Measurements from ENCODE around the gene FBXW7. TPM values are rescaled to one million over a fixed set of nuclear protein-coding genes. Genes with fewer than 3 reads are reported as not detected.

The FBXW7 gene
- total and polyA plus RNA-seq, 2 donors: 27.2 to 114 TPM

DNA sequence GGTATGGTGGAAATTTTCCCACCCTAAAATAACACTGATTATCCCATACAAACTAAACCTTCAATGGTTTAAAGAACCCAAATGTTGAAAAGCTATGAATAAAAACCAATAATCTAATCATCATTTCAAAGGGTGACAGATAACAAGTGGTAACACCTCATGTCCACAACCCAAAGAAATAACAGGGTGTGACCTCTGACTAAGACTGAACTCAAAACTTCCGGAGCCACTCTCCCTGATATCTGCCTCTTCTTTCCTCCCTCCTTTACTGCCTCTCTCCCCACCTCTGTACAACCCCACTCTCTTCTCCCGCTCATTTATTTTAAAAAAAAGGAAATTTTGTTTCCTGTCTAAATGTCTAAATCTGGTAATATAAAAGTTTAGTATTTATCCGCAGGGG, 11.5 kb downstream of the FBXW7 start:
- no peak overlapping the region for H3K4me3 ChIP-seq (ENCODE audit: low read length in 2 of 2)
- H3K9me3 ChIP-seq (ENCODE audit: control insufficient read depth in 2 of 2, insufficient read depth in 1 of 2, low read length in 1 of 2): no peaks in the 10 kb centered on the region
- no peaks in the 10 kb centered on the region for H3K27me3 ChIP-seq (ENCODE audit: control insufficient read depth in 2 of 2, insufficient read depth in 1 of 2, low read length in 1 of 2)
- H3K36me3 ChIP-seq (ENCODE audit: control insufficient read depth in 2 of 2, insufficient read depth in 2 of 2, low read length in 1 of 2): peaks cover 0 to 4% of the 10 kb centered on the region in 2 donors
- WGBS: 96% methylated on average over 3 of the region's 3 CpGs
- H3K4me1 ChIP-seq (ENCODE audit: control insufficient read depth in 2 of 2, insufficient read depth in 2 of 2, low read length in 2 of 2): no peaks in the 10 kb centered on the region
- H3K27ac ChIP-seq (ENCODE audit: low read depth in 1 of 2, low read length in 1 of 2): no peak overlapping the region
- no peak for DNase-seq (ENCODE audit: low read depth in 6 of 9, low spot score in 9 of 9)

DNA sequence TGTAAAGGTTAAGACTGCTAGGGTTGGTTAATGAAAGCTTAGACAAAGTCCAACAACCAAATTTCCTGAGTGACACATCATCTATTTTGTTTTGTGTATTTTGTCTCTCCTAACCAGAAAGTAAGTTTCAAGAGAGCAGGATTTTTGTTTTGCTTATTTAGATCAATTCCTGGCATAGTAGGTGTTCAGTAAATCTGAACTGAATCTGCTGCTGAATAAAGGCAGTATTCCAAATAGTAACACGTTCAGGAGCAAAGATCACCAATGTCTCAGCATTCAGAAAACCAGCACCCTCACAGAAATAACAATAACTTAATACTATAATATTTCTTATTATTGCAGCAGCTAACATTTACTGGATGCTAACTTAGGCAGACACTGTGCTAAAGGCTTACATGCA, 12.2 kb downstream of the FBXW7 start:
- Histone ChIP-seq H3K9me3 (ENCODE audit: control insufficient read depth in 2 of 2, insufficient read depth in 1 of 2, low read length in 1 of 2) (no peaks in the 10 kb centered on the region), H3K27ac (ENCODE audit: low read depth in 1 of 2, low read length in 1 of 2) (no peak overlapping the region), H3K27me3 (ENCODE audit: control insufficient read depth in 2 of 2, insufficient read depth in 1 of 2, low read length in 1 of 2) (no peaks in the 10 kb centered on the region), H3K4me1 (ENCODE audit: control insufficient read depth in 2 of 2, insufficient read depth in 2 of 2, low read length in 2 of 2) (no peaks in the 10 kb centered on the region), H3K4me3 (ENCODE audit: low read length in 2 of 2) (no peak overlapping the region), H3K36me3 (ENCODE audit: control insufficient read depth in 2 of 2, insufficient read depth in 2 of 2, low read length in 1 of 2) (peaks cover 0 to 4% of the 10 kb centered on the region in 2 donors)
- DNase-seq (ENCODE audit: low read depth in 6 of 9, low spot score in 9 of 9): no peak
- WGBS: 97% methylated on average over 1 of the region's 1 CpG

DNA sequence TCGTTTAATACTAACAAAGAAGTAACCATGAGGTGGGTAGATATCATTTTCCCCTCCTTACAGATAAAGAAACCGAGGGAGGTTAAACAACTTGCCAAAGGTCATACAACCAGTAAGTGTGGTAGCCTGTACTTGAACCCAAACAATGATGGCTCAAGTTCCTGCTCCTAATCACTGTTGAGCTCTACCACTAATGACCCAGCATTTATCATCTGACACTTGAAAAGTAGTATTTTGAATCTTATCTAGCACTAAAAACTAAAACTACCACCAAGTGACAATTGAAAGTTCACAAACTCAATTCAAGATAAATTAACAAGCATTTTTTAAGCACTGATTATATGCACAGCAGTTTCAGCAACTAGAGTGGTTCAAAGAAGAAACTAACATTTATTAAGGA, 13.1 kb downstream of the FBXW7 start:
- no peak overlapping the region for H3K27ac ChIP-seq (ENCODE audit: low read depth in 1 of 2, low read length in 1 of 2)
- H3K27me3 ChIP-seq (ENCODE audit: control insufficient read depth in 2 of 2, insufficient read depth in 1 of 2, low read length in 1 of 2): no peaks in the 10 kb centered on the region
- H3K4me1 ChIP-seq (ENCODE audit: control insufficient read depth in 2 of 2, insufficient read depth in 2 of 2, low read length in 2 of 2): no peaks in the 10 kb centered on the region
- no peak overlapping the region for H3K4me3 ChIP-seq (ENCODE audit: low read length in 2 of 2)
- DNase-seq (ENCODE audit: low read depth in 6 of 9, low spot score in 9 of 9): no peak
- 95% methylated on average over 2 of the region's 2 CpGs for WGBS
- peaks cover 0 to 4% of the 10 kb centered on the region in 2 donors for H3K36me3 ChIP-seq (ENCODE audit: control insufficient read depth in 2 of 2, insufficient read depth in 2 of 2, low read length in 1 of 2)
- H3K9me3 ChIP-seq (ENCODE audit: control insufficient read depth in 2 of 2, insufficient read depth in 1 of 2, low read length in 1 of 2): no peaks in the 10 kb centered on the region

DNA sequence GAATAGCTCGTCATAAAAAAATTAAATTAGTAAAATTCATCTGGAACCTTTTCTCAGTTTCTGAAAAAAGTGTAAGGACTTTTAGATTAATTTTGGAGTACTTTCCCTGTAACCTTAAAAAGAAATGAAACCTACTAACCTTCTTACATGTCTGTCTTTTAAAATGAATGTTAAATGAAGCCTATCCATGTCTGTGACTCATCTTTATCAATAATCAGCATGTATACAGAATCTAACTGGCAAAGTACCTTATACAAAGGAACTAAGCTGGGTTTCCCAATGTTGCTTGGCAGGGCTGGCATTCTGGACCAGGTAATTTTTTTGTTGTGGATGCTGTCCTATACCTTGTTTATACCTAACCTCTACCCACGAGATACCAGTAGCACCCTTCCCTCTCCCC, 13.6 kb downstream of the FBXW7 start:
- no peak overlapping the region for H3K27ac ChIP-seq (ENCODE audit: low read depth in 1 of 2, low read length in 1 of 2)
- H3K4me1 ChIP-seq (ENCODE audit: control insufficient read depth in 2 of 2, insufficient read depth in 2 of 2, low read length in 2 of 2): no peaks in the 10 kb centered on the region
- no peak overlapping the region for H3K4me3 ChIP-seq (ENCODE audit: low read length in 2 of 2)
- H3K36me3 ChIP-seq (ENCODE audit: control insufficient read depth in 2 of 2, insufficient read depth in 2 of 2, low read length in 1 of 2): peaks cover 0 to under 1% of the 10 kb centered on the region in 2 donors
- no peak for DNase-seq (ENCODE audit: low read depth in 6 of 9, low spot score in 9 of 9)
- H3K9me3 ChIP-seq (ENCODE audit: control insufficient read depth in 2 of 2, insufficient read depth in 1 of 2, low read length in 1 of 2): no peaks in the 10 kb centered on the region
- 97% methylated on average over 2 of the region's 2 CpGs for WGBS
- H3K27me3 ChIP-seq (ENCODE audit: control insufficient read depth in 2 of 2, insufficient read depth in 1 of 2, low read length in 1 of 2): no peaks in the 10 kb centered on the region

DNA sequence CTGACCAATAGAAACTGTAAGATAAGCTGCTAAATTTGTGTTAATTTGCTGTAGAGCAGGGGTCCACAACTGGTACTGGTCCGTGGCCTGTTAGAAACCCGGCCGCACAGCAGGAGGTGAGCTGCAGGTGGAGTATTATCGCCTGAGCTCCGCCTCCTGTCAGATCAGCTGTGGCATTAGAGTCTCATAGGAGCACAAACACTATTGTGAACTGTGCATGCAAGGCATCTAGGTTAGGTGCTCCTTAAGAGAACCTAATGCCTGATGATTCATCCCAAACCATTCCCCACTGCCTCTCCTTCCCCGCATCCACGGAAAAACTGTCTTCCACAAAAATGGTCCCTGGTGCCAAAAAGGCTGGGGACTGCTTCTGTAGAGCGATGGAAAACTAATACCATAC, 19.7 kb downstream of the FBXW7 start:
- H3K27me3 ChIP-seq (ENCODE audit: control insufficient read depth in 2 of 2, insufficient read depth in 1 of 2, low read length in 1 of 2): no peaks in the 10 kb centered on the region
- WGBS: 97% methylated on average over 8 of the region's 8 CpGs
- no peak overlapping the region for H3K4me3 ChIP-seq (ENCODE audit: low read length in 2 of 2)
- no peaks in the 10 kb centered on the region for H3K36me3 ChIP-seq (ENCODE audit: control insufficient read depth in 2 of 2, insufficient read depth in 2 of 2, low read length in 1 of 2)
- no peak overlapping the region for H3K27ac ChIP-seq (ENCODE audit: low read depth in 1 of 2, low read length in 1 of 2)
- no peaks in the 10 kb centered on the region for H3K4me1 ChIP-seq (ENCODE audit: control insufficient read depth in 2 of 2, insufficient read depth in 2 of 2, low read length in 2 of 2)
- no peak for DNase-seq (ENCODE audit: low read depth in 6 of 9, low spot score in 9 of 9)
- no peaks in the 10 kb centered on the region for H3K9me3 ChIP-seq (ENCODE audit: control insufficient read depth in 2 of 2, insufficient read depth in 1 of 2, low read length in 1 of 2)

DNA sequence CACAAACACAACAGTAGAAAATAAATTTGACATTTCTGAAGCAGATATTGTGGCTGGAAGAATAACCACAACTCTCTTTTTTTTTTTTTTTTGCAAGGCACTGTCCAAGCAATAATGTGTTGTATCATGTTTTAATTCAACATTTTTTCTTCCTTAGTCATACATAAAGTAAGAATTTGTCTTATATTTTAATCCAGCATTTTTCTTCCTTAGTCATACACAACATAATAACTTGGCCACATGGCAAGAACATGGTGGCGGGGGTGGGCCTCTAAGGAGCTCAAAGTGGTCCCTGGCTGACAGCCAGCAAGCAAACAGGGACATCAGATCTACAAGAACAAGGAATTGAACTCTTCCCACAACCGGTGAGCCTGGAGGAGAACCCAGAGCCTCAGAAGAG, 20.2 kb downstream of the FBXW7 start:
- WGBS: 93% methylated on average over 2 of the region's 2 CpGs
- Histone ChIP-seq H3K9me3 (ENCODE audit: control insufficient read depth in 2 of 2, insufficient read depth in 1 of 2, low read length in 1 of 2) (no peaks in the 10 kb centered on the region), H3K4me1 (ENCODE audit: control insufficient read depth in 2 of 2, insufficient read depth in 2 of 2, low read length in 2 of 2) (no peaks in the 10 kb centered on the region), H3K36me3 (ENCODE audit: control insufficient read depth in 2 of 2, insufficient read depth in 2 of 2, low read length in 1 of 2) (no peaks in the 10 kb centered on the region), H3K4me3 (ENCODE audit: low read length in 2 of 2) (no peak overlapping the region), H3K27ac (ENCODE audit: low read depth in 1 of 2, low read length in 1 of 2) (no peak overlapping the region), H3K27me3 (ENCODE audit: control insufficient read depth in 2 of 2, insufficient read depth in 1 of 2, low read length in 1 of 2) (no peaks in the 10 kb centered on the region)
- DNase-seq (ENCODE audit: low read depth in 6 of 9, low spot score in 9 of 9): no peak

DNA sequence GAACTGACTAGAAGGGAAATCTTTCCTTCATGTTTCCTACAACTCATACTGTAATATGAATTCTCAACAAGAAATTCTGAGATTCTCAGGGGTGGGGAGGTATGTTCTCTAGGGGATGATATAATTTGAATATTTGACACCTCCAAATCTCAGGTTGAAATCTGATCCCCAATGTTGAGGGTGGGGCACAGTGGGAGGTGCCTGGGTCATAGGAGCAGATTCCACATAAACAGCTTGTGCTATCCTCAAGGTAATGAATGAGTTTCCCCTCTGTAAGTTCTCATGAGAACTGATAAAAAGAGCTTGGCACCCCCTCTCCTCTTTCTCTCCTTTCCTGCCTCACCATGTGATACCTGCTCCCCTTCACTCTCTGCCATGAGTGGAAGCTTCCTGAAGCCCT, 21.5 kb downstream of the FBXW7 start:
- no peak overlapping the region for H3K27ac ChIP-seq (ENCODE audit: low read depth in 1 of 2, low read length in 1 of 2)
- no peak overlapping the region for H3K4me3 ChIP-seq (ENCODE audit: low read length in 2 of 2)
- H3K36me3 ChIP-seq (ENCODE audit: control insufficient read depth in 2 of 2, insufficient read depth in 2 of 2, low read length in 1 of 2): no peaks in the 10 kb centered on the region
- H3K9me3 ChIP-seq (ENCODE audit: control insufficient read depth in 2 of 2, insufficient read depth in 1 of 2, low read length in 1 of 2): no peaks in the 10 kb centered on the region
- no peak for DNase-seq (ENCODE audit: low read depth in 6 of 9, low spot score in 9 of 9)
- H3K4me1 ChIP-seq (ENCODE audit: control insufficient read depth in 2 of 2, insufficient read depth in 2 of 2, low read length in 2 of 2): no peaks in the 10 kb centered on the region
- H3K27me3 ChIP-seq (ENCODE audit: control insufficient read depth in 2 of 2, insufficient read depth in 1 of 2, low read length in 1 of 2): no peaks in the 10 kb centered on the region

DNA sequence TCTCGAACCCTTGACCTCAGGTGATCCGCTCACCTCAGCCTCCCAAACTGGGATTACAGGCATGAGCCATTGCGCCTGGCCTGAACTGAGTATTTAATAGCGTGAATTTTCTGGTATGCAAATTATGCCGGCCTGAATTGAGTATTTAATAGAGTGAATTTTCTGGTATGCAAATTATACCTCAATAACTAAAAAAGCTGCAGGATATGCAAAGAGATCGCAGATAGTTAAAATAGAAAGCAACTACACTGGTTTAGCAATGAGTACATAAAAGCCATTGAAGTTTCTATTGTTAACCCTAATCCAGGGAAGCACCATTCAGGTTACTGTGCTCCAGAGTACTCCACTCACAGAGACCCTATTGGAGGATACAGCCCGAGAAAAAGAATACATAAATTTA, 22.8 kb downstream of the FBXW7 start:
- Histone ChIP-seq H3K4me1 (ENCODE audit: control insufficient read depth in 2 of 2, insufficient read depth in 2 of 2, low read length in 2 of 2) (no peaks in the 10 kb centered on the region), H3K27me3 (ENCODE audit: control insufficient read depth in 2 of 2, insufficient read depth in 1 of 2, low read length in 1 of 2) (no peaks in the 10 kb centered on the region), H3K27ac (ENCODE audit: low read depth in 1 of 2, low read length in 1 of 2) (no peak overlapping the region), H3K9me3 (ENCODE audit: control insufficient read depth in 2 of 2, insufficient read depth in 1 of 2, low read length in 1 of 2) (no peaks in the 10 kb centered on the region), H3K36me3 (ENCODE audit: control insufficient read depth in 2 of 2, insufficient read depth in 2 of 2, low read length in 1 of 2) (no peaks in the 10 kb centered on the region), H3K4me3 (ENCODE audit: low read length in 2 of 2) (no peak overlapping the region)
- WGBS: 98% methylated on average over 7 of the region's 7 CpGs
- DNase-seq (ENCODE audit: low read depth in 6 of 9, low spot score in 9 of 9): no peak

DNA sequence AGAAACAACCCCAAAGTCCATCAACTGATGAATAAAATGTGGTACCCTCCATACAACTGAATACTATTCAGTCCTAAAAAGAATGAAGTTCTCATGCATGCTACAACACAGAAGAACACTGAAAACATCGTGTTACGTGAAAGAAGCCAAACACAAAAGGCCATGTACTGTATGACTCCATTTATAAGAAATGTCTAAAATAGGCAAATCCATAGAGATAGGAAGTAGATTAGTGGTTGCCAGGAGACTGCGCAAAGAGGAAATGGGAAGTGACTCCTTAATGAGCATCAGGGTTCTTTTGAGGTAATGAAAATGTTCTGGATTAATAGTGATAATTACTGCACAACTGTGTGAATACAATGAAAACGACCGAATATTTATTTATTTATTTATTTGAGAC, 23.4 kb downstream of the FBXW7 start:
- WGBS: 98% methylated on average over 5 of the region's 5 CpGs
- no peak for DNase-seq (ENCODE audit: low read depth in 6 of 9, low spot score in 9 of 9)
- H3K36me3 ChIP-seq (ENCODE audit: control insufficient read depth in 2 of 2, insufficient read depth in 2 of 2, low read length in 1 of 2): peaks cover 0 to 3% of the 10 kb centered on the region in 2 donors
- no peaks in the 10 kb centered on the region for H3K4me1 ChIP-seq (ENCODE audit: control insufficient read depth in 2 of 2, insufficient read depth in 2 of 2, low read length in 2 of 2)
- H3K9me3 ChIP-seq (ENCODE audit: control insufficient read depth in 2 of 2, insufficient read depth in 1 of 2, low read length in 1 of 2): no peaks in the 10 kb centered on the region
- H3K4me3 ChIP-seq (ENCODE audit: low read length in 2 of 2): no peak overlapping the region
- no peaks in the 10 kb centered on the region for H3K27me3 ChIP-seq (ENCODE audit: control insufficient read depth in 2 of 2, insufficient read depth in 1 of 2, low read length in 1 of 2)
- H3K27ac ChIP-seq (ENCODE audit: low read depth in 1 of 2, low read length in 1 of 2): no peak overlapping the region

All from thymus (tissue), 11 donors.